ENCODE results near the gene HDGFL2.
A peak's percentile ranks its signal among the peaks of the same experiment; 100 is the strongest.
"Not testable (repeated sequence)": the region's sequence is repeated elsewhere in the genome, so short reads cannot be mapped to it uniquely, and the experiment has no call there.

Gene HDGFL2

DNA sequence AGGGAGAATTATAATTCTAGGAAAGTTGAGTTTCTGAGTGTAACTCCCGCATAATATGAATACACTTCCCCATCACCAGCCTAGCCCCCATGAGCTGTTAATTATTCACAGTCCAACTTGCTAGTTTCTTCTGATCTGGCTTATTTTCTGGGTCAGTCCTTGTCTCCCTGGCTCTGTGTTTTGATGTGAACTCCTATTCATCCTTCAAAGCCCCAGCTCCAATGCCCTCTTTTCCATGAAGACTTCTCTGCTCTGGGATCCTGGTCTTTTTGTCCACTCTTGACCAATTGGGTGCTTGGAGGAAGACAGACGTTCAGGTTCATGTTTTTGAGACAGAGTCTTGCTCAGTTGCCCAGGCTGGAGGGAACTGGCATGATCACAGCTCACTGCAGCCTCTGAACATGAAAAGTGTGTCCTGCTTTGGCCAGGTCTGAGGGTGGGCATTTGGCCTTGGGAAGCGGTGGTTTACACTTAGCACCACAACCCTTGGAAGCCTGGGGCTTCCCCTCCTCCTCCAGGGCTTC lies 67.1 kb downstream of the HDGFL2 start:
- peaks cover 5% of the 10 kb centered on the region for H3K27me3 Mint-ChIP-seq
- no peak overlapping the region for H3K27ac Mint-ChIP-seq
- no peak overlapping the region for H3K4me3 Mint-ChIP-seq
- peaks cover 16% of the 10 kb centered on the region for H3K4me1 Mint-ChIP-seq
- no peaks in the 10 kb centered on the region for H3K36me3 Mint-ChIP-seq
- no peaks in the 10 kb centered on the region for H3K9me3 Mint-ChIP-seq

- no peaks in the 10 kb centered on the region for H3K36me3 Mint-ChIP-seq
- H3K4me1 Mint-ChIP-seq, result peaks cover 16% of the 10 kb centered on the region
- H3K4me3 Mint-ChIP-seq, result peak within 1 kb of the TSS; percentile 24
- peaks cover 5% of the 10 kb centered on the region for H3K27me3 Mint-ChIP-seq
- no peaks in the 10 kb centered on the region for H3K9me3 Mint-ChIP-seq
- H3K27ac Mint-ChIP-seq, result no peak within 1 kb of the TSS
These were observed 67.8 kb downstream of the HDGFL2 start, which contains the start of gene LRG1 for GRCh38 chr19:4539693-4540581. Gene LRG1, minus strand, starts transcription at chr19:4540036. Its CDS starts 23 bp downstream, at chr19:4540013.

DNA sequence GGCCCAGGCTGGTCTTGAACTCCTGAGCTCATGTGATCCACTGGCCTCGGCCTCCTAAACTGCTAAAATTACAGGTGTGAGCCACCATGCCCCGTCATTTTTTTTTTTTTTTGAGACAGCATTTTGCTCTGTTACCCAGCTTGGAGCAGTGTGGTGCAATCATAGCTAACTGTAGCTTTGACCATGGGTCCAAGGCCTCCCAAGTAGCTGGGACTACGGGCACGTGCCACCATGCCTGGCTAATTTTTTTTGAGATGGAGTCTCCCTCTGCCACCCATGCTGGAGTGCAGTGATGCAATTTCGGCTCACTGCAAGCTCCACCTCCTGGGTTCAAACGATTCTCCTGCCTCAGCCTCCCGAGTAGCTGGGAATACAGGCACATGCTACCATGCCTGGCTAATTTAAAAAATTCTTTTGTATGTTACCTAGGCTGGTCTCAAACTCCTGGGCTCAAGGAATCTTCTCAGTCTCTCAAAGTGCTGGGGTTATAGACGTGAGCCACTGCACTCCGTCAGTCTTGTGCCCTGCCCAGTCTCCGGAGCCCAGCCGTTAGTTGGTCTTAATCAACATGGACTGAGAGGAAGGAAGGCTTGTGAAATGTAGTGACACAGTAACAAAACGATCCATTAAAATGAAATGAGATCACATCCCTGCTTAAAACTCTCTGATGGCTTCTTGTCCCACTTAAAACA lies 69.2 kb downstream of the HDGFL2 start:
- Mint-ChIP-seq H3K27ac (no peak overlapping the region), H3K9me3 (no peaks in the 10 kb centered on the region), H3K36me3 (no peaks in the 10 kb centered on the region), H3K4me1 (peaks cover 10% of the 10 kb centered on the region), H3K27me3 (peaks cover 5% of the 10 kb centered on the region), H3K4me3 (no peak overlapping the region)

DNA sequence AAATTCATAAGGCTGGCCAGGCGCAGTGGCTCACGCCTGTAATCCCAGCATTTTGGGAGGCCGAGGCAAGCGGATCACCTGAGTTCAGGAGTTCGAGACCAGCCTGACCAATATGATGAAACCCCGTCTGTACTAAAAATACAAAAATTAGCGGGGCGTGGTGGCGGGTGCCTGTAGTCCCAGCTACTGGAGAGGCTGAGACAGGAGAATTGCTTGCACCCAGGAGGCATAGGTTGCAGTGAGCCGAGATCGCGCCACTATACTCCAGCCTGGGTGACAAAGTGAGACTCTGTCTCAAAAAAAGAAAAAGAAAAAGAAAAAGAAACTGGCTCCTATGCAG lies 69.7 kb downstream of the HDGFL2 start:
- not testable (repeated sequence) for H3K4me1 Mint-ChIP-seq, H3K9me3 Mint-ChIP-seq, H3K27me3 Mint-ChIP-seq, H3K27ac Mint-ChIP-seq, H3K4me3 Mint-ChIP-seq, H3K36me3 Mint-ChIP-seq

GRCh38 chr19:4542896-4543841 lies 71.1 kb downstream of the HDGFL2 start:
- Mint-ChIP-seq H3K4me1 (peaks cover 10% of the 10 kb centered on the region), H3K4me3 (no peak overlapping the region), H3K36me3 (no peaks in the 10 kb centered on the region), H3K9me3 (no peaks in the 10 kb centered on the region), H3K27ac (no peak overlapping the region), H3K27me3 (peaks cover 3% of the 10 kb centered on the region)

GRCh38 chr19:4543842-4544647 lies 71.9 kb downstream of the HDGFL2 start:
- Mint-ChIP-seq H3K4me1 (peaks cover 10% of the 10 kb centered on the region), H3K36me3 (no peaks in the 10 kb centered on the region), H3K9me3 (no peaks in the 10 kb centered on the region), H3K27me3 (peaks cover 1% of the 10 kb centered on the region), H3K27ac (no peak overlapping the region), H3K4me3 (no peak overlapping the region)

DNA sequence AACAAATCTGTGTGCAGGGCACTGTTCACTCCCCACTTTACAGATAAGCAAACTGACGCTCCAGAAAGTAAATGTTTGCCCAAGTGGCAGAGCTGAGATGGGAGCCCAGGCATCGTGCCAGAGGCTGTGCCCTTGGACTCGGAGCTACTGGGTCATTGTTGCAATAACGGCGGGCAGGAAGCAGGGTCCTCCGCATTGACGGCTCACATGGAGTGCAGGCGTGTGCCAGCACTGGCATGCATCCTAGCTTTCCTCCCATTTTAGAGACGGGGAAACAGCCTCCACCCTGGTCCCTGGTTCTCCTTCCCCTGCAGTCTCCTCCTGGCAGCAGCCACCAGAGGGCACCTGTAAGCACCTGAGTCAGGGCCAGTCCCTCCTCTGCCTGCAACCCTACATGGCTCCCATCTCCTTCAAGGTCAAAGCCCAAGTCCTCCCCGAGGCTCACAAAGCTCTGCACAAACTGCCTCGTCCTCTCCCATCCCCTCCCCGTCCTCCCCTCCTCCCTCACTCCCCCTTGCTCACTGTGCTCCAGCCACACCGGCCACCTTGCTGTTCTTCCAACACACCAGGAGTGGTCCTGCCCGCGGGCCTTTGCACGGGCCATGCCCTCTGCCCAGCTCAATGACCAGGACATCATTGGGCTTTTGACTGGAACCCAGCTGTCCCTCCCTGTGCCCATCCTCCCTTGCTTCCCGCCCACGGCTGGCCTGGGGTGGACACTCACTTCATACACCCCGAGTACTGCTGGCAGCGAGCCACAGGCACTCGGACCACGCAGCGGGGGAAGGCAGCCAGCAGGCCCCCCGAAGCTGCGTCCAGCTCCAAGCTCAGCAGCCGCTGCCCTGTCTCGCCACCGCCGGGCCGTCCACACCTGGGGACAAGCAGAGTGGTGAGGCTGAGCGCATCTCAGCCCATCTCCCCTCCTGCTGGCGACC lies 75.5 kb downstream of the HDGFL2 start:
- H3K27me3 Mint-ChIP-seq, result no peaks in the 10 kb centered on the region
- H3K27ac Mint-ChIP-seq, result peak overlapping the region; percentile 17
- no peak overlapping the region for H3K4me3 Mint-ChIP-seq
- H3K9me3 Mint-ChIP-seq, result no peaks in the 10 kb centered on the region
- no peaks in the 10 kb centered on the region for H3K36me3 Mint-ChIP-seq
- no peaks in the 10 kb centered on the region for H3K4me1 Mint-ChIP-seq

DNA sequence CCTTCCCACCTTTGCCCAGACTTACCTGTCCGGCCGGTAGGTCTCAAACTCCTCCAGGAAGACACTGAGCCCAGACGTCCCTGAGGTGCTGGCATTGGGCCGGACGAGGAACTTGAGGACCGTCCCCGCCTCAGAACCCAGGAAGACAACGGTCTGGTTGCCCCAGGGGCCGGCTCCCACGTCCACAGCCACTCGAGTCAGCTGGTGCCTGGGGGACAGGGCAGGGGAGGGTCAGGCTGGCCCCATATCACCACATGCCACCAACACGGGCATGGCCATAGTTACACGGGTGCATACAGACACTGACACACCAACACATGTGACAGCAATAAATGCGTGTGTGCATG lies 76.1 kb downstream of the HDGFL2 start:
- Mint-ChIP-seq H3K27me3 (no peaks in the 10 kb centered on the region), H3K27ac (no peak overlapping the region), H3K36me3 (no peaks in the 10 kb centered on the region), H3K4me1 (no peaks in the 10 kb centered on the region), H3K4me3 (no peak overlapping the region), H3K9me3 (no peaks in the 10 kb centered on the region)

- H3K27ac Mint-ChIP-seq, result peak overlapping the region; percentile 41
- no peaks in the 10 kb centered on the region for H3K27me3 Mint-ChIP-seq
- H3K9me3 Mint-ChIP-seq, result no peaks in the 10 kb centered on the region
- H3K4me3 Mint-ChIP-seq, result no peak overlapping the region
- no peaks in the 10 kb centered on the region for H3K36me3 Mint-ChIP-seq
- H3K4me1 Mint-ChIP-seq, result no peaks in the 10 kb centered on the region
These were observed 77.9 kb downstream of the HDGFL2 start for GRCh38 chr19:4550018-4550417.

DNA sequence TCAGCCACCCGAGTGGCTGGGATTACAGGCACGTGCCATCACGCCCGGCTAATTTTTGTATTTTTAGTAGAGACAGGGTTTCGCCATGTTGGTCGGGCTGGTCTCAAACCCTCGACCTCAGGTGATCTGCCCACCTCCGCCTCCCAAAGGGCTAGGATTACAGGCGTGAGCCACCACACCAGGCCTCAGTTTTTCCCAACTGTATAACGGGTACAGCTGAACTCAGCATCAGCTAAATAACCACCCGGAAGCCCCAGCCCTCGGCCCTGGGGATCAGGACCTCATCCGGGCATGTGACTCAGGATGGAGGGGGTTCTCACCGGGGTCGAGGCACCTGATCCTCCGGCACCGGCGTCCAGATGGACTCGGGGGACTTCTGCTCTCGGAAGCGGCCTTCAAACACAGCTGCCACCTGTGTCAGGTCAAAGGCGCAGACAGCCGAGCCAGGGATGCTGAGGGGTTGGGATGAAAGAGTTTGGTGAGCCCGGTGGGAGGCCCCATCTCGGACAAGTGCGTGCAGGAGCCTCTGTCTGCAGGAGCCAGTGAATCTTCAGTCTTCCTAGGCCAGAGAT lies 78.5 kb downstream of the HDGFL2 start:
- H3K9me3 Mint-ChIP-seq, result no peaks in the 10 kb centered on the region
- H3K4me3 Mint-ChIP-seq, result no peak overlapping the region
- no peaks in the 10 kb centered on the region for H3K36me3 Mint-ChIP-seq
- no peak overlapping the region for H3K27ac Mint-ChIP-seq
- H3K27me3 Mint-ChIP-seq, result no peaks in the 10 kb centered on the region
- no peaks in the 10 kb centered on the region for H3K4me1 Mint-ChIP-seq
